Dedifferentiated amniotic fluid mesenchymal stem cell (primary cell): Measurements from ENCODE around the gene PPP6R2.
"Not testable (repeated sequence)": the region's sequence is repeated elsewhere in the genome, so short reads cannot be mapped to it uniquely, and the experiment has no call there.

Experiments
- DNase-seq: peaks from one replicate; pipeline ENCODE4 v3.0.0-alpha.2; 2016; ENCODE audit errors: extremely low spot score

The PPP6R2 gene

GRCh38 chr22:50432131-50432876 lies 89.2 kb downstream of the PPP6R2 start:
- DNase-seq: no peak

DNA sequence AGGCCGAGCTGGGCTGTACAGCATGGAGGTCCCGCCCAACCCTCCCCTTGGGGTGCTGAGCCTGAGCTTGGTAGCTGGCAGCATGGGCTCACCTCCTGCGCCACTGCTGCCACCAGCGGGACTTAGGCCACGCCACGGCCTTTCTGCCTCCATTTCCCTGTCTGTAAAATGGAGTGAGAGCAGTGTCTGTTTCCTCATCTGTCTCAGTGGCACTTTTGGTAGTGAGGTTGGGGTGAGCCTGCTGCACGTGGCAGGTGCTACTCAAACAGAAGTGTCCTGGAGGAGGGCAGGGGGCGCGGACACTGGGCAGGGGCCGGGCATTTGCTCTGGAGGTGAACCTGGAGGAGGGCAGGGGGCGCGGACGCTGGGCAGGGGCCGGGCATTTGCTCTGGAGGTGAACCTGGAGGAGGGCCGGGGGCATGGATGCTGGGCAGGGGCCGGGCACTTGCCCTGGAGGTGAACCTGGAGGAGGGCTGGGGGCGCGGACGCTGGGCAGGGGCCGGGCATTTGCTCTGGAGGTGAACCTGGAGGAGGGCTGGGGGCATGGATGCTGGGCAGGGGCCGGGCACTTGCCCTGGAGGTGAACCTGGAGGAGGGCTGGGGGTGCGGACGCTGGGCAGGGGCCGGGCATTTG lies 89.9 kb downstream of the PPP6R2 start:
- DNase-seq: not testable (repeated sequence)

GRCh38 chr22:50434849-50435248 lies 91.7 kb downstream of the PPP6R2 start:
- no peak for DNase-seq

DNA sequence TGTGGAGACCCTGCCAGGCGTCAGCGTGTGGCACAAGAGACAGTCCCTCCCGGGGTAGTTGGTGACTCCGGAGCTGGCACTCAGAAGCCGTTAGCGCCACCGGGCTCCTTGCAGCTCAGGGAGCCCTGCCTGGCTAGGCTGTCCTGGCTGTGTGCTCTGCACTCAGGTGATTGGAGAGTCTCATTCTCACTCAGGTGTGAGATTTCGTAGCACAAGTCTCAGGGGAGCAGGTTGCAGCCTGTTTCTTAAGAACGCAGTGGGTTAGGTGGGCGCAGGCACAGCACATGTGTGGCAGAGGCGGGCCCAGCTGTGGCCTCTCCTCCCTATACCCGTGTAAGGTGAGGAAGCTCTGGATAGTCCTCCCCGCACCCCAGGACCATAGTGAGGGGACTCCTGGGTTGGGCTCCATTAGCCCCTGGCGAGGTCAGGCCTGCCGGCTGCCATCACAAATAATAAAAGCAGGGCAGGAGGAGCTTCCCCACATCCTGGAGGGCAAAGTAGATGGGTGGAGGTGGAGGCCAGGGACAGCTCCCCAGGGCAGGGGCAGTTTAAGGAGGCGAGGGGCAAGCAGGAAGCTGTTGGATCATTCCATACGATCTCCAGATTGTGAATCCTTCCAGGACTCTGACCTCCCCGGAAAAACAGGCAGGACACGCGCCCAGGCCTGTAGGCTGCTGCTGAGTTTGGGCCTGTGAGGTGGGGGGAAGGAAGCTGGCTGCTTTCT lies 92.3 kb downstream of the PPP6R2 start:
- DNase-seq: no peak

DNA sequence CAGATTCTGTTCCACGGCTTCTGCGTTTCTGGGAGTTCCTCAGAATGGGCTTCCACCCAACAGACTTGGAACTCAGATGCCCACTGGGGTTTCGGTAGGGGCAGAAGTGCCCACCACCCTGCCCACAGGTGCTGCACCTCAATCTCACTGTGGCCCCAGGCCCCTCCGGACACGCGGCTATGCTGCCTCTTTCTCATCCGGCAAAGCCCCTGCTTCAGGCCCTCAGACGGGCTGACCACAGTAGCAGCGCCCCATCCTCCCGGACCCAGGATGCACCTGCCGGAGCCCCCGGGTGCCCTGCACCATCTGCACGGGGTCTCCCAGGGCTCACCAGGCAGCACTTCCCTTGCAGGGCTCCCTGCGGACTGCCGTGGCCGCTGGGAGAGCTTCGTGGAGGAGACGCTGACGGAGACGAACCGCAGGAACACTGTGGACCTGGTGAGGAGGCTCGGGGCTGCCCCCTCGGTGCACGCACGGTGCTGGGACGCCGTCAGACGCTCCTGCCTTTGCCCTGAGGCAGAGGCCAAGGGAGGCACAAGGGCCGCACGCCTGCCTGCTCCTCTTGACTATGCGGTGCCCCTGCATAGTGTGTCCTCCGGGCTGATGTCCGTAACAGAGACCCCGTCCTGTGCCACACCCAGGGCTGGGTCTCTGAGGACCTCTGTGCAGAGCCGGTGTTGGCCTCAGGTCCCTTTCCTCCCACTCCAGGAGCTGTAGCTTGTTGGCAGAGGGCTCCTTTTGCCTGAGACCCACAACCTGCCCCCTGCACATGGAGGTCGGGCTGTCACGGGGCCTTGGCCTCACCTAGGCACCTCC lies 93.1 kb downstream of the PPP6R2 start:
- DNase-seq: no peak

DNA sequence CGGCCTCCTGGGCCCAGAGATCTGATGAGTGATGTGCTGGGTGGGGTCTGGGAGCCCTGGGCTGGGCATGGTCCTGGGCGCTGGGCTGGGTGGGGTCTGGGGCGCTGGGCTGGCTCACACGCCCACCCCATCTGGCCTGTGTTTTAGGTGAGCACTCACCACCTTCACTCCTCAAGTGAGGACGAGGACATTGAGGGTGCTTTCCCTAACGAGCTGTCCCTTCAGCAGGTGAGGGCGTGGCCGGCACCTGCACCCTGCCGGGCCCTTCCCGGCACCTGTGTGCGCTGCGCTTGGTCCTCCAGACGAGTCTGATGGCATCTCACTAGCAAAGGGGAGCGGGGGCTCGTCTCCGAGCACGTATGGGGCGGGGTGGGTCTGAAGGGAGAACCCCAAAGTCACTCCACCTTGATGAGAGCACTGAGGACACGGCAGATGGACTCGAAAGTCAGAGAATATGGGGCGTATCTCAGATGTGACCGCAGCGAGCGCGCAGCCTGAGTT lies 93.8 kb downstream of the PPP6R2 start:
- DNase-seq: no peak

GRCh38 chr22:50437511-50438304 lies 94.6 kb downstream of the PPP6R2 start:
- no peak for DNase-seq

DNA sequence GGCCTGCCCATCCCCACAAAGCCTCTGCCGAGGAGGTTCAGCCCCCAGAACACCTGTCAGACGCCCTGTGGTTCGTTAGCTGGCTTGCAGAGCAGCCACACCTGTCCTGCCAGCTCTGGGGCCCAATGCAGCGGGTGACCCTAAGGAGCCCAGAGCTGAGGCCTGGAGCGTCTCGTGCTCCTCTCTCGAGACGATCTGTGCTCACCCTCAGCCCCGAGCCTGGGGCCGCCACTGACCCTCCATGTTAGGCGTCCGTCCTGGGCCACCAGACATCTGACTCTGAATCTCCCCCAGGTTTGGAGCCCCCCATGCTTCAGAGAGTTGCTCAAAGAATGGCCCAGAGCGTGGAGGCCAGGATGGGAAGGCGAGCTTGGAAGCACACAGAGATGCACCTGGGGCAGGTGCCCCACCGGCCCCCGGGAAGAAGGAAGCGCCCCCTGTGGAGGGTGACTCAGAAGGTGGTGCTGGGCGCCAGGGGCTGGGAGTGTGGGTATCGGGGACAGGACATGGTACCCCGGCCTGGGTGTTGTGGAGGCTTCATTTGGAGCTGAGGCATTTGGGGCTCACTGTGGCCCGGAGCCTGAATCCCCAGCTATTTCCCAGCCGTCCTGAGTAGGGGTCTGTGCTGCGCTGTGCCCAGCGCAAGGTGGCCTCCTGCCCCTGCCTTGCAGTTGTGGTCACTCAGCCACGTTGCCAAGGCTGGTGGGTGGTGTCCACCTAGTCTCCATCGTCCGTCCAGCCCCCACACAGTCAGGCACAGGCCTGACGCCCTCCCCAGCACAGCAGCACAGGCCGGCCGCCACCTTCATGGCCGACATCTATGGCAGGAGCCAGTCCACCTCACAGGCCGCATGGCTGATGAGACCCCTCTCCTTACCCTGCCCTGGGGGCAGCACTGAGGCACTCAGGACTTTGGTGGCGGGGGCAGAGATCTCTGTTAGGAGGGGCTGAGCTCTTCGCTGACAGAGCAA lies 95.5 kb downstream of the PPP6R2 start:
- DNase-seq: no peak

- no peak for DNase-seq
Measured at GRCh38 chr22:50439314-50439870, 96.3 kb downstream of the PPP6R2 start.

DNA sequence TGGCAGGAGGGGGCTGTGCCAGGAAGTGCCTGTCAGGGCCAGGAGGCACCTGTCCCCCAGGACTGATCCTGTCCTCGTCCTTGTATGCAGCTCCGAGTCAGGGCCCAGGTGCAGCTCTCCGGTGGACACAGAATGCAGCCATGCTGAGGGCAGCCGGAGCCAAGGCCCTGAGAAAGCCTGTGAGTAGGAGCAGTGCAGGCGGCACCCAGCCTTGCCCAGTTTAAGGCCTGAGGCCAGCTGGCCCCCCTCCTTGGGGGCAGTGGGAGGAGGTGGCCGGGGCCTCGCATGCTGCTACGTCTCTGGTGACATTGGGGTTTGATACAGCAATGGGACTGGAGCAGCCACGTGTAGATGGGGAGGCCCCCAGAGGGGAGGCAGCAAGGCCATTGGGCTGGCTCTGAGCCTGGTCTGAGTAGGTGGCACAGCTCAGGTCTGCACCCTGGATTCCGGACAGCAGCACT lies 96.8 kb downstream of the PPP6R2 start:
- no peak for DNase-seq

- no peak for DNase-seq
Measured at GRCh38 chr22:50440544-50441249, 97.6 kb downstream of the PPP6R2 start.

DNA sequence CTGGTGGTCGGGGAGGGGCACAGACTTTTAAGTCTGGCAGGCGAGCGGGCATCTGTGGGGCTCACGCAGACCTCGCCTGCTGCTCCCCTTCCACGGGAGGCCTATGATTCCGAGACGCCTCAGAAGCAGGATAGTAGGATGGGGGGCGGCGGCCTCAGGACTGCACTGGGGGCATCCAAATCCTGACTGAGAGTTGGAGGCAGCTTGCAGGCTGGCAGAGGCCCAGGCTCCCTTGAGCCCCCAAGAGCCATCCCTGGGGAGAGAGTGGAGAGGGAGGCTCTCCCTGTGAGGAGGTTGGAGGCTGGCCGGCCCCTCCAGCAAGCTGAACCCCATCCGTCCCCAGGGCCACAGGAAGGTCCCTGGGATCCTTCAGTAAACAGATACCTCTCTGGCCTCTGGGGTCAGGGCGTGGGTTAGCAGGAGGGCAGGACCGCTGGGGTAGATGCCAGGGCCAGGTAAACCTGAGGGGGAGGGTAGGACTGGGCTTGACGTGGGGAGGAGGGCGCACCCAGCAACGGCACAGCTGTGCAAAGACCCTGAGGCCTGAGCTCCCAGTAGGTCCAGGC lies 98.4 kb downstream of the PPP6R2 start:
- no peak for DNase-seq

DNA sequence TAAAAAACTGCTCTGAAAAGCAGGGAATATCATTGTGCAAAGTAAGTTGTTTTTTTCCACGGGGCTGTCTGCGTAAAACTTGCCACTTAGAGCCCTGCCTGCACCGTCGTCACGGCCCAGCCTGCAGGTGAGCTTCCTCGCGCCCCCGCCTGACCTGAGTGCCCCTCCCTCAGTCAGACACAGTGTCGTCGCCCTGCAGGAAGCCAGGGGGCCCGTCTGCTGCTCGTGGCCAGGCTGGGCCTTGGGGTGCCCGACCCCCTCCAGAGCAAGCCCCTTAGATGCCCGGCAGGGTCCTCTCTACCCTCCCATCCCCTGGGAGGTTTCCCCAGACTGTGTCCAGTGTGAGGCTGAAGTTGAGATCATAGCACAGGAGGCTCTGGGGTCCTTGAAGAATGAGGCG lies 100.1 kb downstream of the PPP6R2 start:
- DNase-seq: no peak

GRCh38 chr22:50443801-50444625 lies 100.9 kb downstream of the PPP6R2 start:
- no peak for DNase-seq

- peak; percentile 24 for DNase-seq
Measured at GRCh38 chr22:50444663-50445062, 101.5 kb downstream of the PPP6R2 start.

- no peak for DNase-seq
Measured at GRCh38 chr22:50445071-50445879, 102.1 kb downstream of the PPP6R2 start.
